Measurements from ENCODE around the gene ACOT8. TPM values are rescaled to one million over a fixed set of nuclear protein-coding genes. Genes with fewer than 3 reads are reported as not detected.

Gene ACOT8
- total and polyA plus RNA-seq, 10 of the 15 experiments (the other 5 are each of a cell fraction or from before 2014, with no cell fraction given): 5.1 to 47.9 (median 31.8) TPM

DNA sequence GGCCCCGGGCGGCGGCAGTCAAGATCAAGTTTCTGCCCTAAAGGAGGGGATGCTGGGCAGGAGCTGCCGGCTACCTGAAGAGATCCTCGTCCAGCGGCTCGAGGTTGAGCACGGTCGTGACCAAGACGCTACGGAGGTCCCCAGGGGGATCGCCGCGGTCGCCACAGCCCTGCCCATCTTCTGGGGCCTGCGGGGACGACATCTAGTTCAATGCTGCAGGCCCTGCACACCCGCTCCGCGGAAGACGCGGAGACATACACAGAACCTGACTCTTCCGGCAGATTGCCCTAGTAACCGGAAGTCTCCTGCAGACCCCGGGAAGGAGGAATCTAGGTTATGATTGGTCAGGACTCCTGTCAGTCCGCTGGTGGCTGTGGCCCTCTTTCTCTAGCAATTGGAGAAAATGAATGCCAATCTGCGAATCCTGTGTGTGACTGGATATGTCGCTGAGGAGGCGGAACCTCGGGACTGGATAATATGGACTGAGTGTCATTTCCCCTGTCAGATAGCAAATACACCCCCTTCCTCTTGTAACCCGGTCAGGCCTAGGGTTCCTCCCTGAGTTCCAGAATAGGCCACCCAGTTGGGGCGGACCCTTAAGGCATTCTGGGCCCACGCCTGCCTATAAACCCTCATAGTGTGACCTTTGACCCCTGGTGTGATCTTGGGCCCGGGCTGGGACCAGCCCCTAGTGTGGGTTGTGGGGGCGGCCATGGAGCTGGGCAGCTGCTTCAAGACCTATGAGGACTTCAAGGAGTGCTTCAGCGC lies at the start of gene ACOT8, which contains the start of gene ZSWIM3 (continued):
- TF ChIP-seq, protein P1, sequence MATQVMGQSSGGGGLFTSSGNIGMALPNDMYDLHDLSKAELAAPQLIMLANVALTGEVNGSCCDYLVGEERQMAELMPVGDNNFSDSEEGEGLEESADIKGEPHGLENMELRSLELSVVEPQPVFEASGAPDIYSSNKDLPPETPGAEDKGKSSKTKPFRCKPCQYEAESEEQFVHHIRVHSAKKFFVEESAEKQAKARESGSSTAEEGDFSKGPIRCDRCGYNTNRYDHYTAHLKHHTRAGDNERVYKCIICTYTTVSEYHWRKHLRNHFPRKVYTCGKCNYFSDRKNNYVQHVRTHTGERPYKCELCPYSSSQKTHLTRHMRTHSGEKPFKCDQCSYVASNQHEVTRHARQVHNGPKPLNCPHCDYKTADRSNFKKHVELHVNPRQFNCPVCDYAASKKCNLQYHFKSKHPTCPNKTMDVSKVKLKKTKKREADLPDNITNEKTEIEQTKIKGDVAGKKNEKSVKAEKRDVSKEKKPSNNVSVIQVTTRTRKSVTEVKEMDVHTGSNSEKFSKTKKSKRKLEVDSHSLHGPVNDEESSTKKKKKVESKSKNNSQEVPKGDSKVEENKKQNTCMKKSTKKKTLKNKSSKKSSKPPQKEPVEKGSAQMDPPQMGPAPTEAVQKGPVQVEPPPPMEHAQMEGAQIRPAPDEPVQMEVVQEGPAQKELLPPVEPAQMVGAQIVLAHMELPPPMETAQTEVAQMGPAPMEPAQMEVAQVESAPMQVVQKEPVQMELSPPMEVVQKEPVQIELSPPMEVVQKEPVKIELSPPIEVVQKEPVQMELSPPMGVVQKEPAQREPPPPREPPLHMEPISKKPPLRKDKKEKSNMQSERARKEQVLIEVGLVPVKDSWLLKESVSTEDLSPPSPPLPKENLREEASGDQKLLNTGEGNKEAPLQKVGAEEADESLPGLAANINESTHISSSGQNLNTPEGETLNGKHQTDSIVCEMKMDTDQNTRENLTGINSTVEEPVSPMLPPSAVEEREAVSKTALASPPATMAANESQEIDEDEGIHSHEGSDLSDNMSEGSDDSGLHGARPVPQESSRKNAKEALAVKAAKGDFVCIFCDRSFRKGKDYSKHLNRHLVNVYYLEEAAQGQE (IDR thresholded peaks at IDR 0.05; ENCODE audit: low read depth, low read length): no peak
- TF ChIP-seq POLR2AphosphoS2 (IDR thresholded peaks at IDR 0.05; ENCODE audit: low read depth, low read length): peak; percentile 96
- TF ChIP-seq JUND (IDR thresholded peaks at IDR 0.05; ENCODE audit: low read depth, low read length): 0 out of 2 replicates have a peak, but pooled peaks have one; percentile 32
- peak; percentile 67 for TF ChIP-seq SMAD1 (IDR thresholded peaks at IDR 0.05; ENCODE audit: low read depth, partially characterized antibody)
- TF ChIP-seq, protein P2, sequence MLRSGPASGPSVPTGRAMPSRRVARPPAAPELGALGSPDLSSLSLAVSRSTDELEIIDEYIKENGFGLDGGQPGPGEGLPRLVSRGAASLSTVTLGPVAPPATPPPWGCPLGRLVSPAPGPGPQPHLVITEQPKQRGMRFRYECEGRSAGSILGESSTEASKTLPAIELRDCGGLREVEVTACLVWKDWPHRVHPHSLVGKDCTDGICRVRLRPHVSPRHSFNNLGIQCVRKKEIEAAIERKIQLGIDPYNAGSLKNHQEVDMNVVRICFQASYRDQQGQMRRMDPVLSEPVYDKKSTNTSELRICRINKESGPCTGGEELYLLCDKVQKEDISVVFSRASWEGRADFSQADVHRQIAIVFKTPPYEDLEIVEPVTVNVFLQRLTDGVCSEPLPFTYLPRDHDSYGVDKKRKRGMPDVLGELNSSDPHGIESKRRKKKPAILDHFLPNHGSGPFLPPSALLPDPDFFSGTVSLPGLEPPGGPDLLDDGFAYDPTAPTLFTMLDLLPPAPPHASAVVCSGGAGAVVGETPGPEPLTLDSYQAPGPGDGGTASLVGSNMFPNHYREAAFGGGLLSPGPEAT (IDR thresholded peaks at IDR 0.05; ENCODE audit: low read depth): peak; percentile 47; the same call in 1 of the 2 replicates
- 0 out of 2 replicates have a peak, but pooled peaks have one; percentile 36 for TF ChIP-seq WRNIP1 (IDR thresholded peaks at IDR 0.05; ENCODE audit: borderline replicate concordance, low read depth, low read length)
- TF ChIP-seq MEF2B (IDR thresholded peaks at IDR 0.05; ENCODE audit: partially characterized antibody, poor library complexity, severe bottlenecking): no peak
- TF ChIP-seq POU2F2 (IDR thresholded peaks at IDR 0.05; ENCODE audit: borderline replicate concordance, low read depth, low read length): peak; percentile 70
- 0 out of 3 replicates have a peak, but pooled peaks of 1 of the 2 experiments have one; percentile 6 for TF ChIP-seq EGR1 (IDR thresholded peaks at IDR 0.05; ENCODE audit: borderline replicate concordance in 1 of 2, low read depth in 2 of 2, low read length in 2 of 2)
- peak; percentile 24; the same call in 1 of the 2 replicates for TF ChIP-seq BACH1 (IDR thresholded peaks at IDR 0.05; ENCODE audit: borderline replicate concordance)
- 0 out of 2 replicates have a peak, but pooled peaks have one; percentile 57 for TF ChIP-seq RCOR1 (conservative IDR thresholded peaks at IDR 0.05; ENCODE audit: low read depth, low read length)
- TF ChIP-seq, protein P3, sequence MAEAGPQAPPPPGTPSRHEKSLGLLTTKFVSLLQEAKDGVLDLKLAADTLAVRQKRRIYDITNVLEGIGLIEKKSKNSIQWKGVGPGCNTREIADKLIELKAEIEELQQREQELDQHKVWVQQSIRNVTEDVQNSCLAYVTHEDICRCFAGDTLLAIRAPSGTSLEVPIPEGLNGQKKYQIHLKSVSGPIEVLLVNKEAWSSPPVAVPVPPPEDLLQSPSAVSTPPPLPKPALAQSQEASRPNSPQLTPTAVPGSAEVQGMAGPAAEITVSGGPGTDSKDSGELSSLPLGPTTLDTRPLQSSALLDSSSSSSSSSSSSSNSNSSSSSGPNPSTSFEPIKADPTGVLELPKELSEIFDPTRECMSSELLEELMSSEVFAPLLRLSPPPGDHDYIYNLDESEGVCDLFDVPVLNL (IDR thresholded peaks at IDR 0.05; ENCODE audit: low read depth, low read length): peak; percentile 39; the same call in 1 of the 2 replicates
- peak; percentile 97 for TF ChIP-seq FOS (IDR thresholded peaks at IDR 0.05; ENCODE audit: borderline replicate concordance, extremely low read depth, insufficient read length)
- TF ChIP-seq, protein P4, sequence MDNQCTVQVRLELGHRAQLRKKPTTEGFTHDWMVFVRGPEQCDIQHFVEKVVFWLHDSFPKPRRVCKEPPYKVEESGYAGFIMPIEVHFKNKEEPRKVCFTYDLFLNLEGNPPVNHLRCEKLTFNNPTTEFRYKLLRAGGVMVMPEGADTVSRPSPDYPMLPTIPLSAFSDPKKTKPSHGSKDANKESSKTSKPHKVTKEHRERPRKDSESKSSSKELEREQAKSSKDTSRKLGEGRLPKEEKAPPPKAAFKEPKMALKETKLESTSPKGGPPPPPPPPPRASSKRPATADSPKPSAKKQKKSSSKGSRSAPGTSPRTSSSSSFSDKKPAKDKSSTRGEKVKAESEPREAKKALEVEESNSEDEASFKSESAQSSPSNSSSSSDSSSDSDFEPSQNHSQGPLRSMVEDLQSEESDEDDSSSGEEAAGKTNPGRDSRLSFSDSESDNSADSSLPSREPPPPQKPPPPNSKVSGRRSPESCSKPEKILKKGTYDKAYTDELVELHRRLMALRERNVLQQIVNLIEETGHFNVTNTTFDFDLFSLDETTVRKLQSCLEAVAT (IDR thresholded peaks at IDR 0.05): no peak
- peak; percentile 100 for TF ChIP-seq NR2F1 (conservative IDR thresholded peaks at IDR 0.05)
- peak; percentile 47; the same call in 1 of the 2 replicates for TF ChIP-seq FOXM1 (IDR thresholded peaks at IDR 0.05; ENCODE audit: low read depth, low read length)
- TF ChIP-seq, protein P5, sequence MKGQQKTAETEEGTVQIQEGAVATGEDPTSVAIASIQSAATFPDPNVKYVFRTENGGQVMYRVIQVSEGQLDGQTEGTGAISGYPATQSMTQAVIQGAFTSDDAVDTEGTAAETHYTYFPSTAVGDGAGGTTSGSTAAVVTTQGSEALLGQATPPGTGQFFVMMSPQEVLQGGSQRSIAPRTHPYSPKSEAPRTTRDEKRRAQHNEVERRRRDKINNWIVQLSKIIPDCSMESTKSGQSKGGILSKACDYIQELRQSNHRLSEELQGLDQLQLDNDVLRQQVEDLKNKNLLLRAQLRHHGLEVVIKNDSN (IDR thresholded peaks at IDR 0.05; ENCODE audit: borderline replicate concordance, extremely low read length, insufficient read depth, low read depth, low read length): no peak
- TF ChIP-seq ZBED1 (IDR thresholded peaks at IDR 0.05; ENCODE audit: borderline replicate concordance): 0 out of 2 replicates have a peak, but pooled peaks have one; percentile 65

Measured in GM12878 (cell line).